HG02759 (cell line): ENCODE results near the gene NDUFS4.
"Not testable (repeated sequence)": the region's sequence is repeated elsewhere in the genome, so short reads cannot be mapped to it uniquely, and the experiment has no call there.

Source experiments
- ATAC-seq: cut with Tn5 transposase; IDR thresholded peaks from one replicate; pipeline ENCODE4 v1.9.1; 2021; ENCODE audit warnings: mild to moderate bottlenecking, moderate library complexity; ENCODE audit not compliant: unreplicated experiment

Gene NDUFS4

DNA sequence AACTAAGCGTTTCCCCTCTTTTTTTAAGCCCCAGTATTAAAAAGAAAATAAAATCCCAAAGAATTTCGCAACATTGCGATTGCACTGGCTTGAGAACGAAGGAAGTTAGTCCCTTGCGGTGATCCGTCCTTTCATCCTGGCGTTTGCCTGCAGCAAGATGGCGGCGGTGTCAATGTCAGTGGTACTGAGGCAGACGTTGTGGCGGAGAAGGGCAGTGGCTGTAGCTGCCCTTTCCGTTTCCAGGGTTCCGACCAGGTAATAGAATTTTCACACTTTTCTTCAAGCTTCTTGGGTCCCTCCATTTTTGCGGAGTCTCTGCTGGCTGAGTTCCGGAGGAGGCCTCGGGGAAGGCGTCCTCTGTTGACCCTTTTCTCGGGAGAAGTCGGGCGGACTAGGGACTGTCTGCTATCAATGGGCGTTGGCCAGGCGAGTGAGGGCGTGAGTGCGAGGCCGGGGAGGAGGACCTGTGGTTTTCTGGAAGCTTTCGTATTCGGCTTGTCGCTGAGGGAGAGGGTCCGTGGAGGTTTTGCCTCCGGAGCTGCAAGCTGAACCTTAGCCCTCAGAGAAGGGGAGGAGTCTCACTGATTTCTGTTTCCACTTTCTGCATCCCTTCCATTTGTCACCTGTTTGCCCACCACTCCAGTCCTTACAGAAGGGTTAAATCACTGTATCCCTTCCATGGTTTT, at the start of gene NDUFS4:
Gene NDUFS4 (plus strand): TSS at position 134 of the 686 bp plus-strand sequence. CDS start 24 bp downstream, at position 158.
- ATAC-seq = peak; percentile 94

DNA sequence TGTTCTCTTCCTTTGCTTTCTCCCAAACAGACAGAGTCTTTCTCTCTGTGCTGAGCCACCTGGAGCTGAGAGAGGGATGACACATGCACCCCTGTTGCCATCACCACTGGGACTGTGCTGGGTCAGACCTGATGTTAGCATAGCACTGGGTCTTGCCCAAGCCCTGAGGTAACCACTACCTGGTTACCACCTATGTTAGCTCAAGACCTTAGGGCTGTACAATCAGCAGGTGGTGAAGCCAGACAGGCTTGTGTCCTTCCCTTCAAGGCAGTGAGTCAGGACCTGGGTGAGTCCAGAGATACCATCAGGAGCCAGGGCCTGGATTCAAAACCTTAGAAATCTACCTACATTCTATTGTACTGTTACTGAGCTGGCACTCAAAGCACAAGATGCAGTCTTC, 47.9 kb upstream of the NDUFS4 start:
- ATAC-seq = no peak

DNA sequence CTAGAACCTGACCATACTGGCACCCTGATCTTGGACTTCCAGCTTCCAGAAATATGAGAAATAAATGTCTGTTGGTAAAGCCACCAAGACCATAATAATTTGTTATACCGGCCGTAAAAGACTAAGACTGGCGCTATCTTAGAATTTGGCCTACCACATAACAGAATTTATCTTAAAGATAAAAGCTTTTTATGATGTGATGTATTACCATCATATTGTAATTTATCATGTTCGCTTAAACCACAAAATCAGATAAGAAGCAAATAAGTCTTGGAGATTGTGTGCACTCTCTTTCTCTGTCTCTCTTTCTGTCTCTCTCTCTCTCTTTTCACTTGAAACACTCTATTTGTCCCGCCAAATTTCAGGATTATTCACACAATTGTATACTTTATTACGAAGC, 44.5 kb upstream of the NDUFS4 start:
- no peak for ATAC-seq

GRCh38 chr5:53520813-53521212, 39.6 kb upstream of the NDUFS4 start:
- ATAC-seq = no peak

- ATAC-seq = no peak
Measured at GRCh38 chr5:53537711-53538110, 22.7 kb upstream of the NDUFS4 start.

GRCh38 chr5:53540739-53541138, 19.7 kb upstream of the NDUFS4 start:
- ATAC-seq = not testable (repeated sequence)

DNA sequence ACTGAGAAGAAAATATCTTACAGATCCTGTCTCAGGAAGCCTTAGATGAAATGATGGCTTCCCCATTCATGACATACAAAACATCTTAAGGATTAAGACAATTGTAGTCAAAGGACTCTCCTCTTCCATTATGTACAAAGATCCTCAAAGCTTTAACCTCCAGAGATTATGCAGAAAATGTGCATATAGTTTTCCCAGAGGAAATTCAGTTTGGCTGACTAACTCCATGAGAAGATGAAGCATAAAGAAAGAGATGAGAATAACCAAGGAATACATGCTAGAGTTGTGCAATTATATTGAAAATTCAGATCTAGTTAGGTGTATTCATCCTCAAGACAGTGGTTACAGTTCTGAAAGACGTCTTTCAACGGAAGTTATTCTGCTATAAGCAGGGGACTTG, 18.6 kb upstream of the NDUFS4 start:
- ATAC-seq = no peak

DNA sequence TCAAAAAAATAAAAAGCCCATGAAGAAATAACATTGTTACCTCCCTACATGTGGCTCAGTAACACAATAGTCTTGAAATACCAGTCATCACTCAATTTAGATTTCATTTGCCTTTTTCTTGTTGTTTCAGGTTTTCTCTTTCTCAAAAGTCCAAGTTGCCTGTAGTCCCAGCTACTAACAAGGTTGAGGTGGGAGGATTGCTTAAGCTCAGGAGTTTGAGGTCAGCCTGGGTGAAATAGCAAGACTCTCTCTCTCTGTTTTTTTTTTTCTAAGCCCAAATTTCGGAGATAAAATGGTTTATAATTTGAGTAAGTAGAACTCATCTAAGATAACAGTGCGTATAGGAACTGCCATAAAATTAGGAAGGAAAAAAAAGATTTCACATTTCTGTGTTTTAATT, 17.5 kb upstream of the NDUFS4 start:
- no peak for ATAC-seq

- ATAC-seq = no peak
Measured at GRCh38 chr5:53543401-53543800, 17.0 kb upstream of the NDUFS4 start.

DNA sequence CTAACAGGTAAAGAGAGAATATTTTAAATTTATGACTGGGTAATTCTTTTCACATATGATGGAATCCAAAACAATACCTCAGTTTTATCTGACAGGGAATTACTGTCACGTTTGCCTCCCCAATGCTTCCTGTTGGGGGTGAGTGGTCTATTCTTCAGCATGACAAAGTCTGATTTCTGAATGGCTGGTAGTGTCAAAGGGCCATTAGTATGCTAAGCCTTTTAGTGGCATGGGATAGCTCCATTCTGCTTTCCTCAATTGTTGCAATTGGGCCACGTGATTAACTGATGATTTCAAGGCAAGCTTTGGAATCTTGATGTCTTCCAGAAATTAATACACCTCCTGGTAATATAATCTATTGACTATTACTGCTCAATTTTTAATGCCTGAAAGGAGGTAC, 14.7 kb upstream of the NDUFS4 start:
- ATAC-seq = no peak

GRCh38 chr5:53547226-53547625, 13.2 kb upstream of the NDUFS4 start:
- no peak for ATAC-seq

GRCh38 chr5:53548501-53548900, 11.9 kb upstream of the NDUFS4 start:
- not testable (repeated sequence) for ATAC-seq

- ATAC-seq = no peak
Measured at GRCh38 chr5:53549792-53550191, 10.6 kb upstream of the NDUFS4 start.

DNA sequence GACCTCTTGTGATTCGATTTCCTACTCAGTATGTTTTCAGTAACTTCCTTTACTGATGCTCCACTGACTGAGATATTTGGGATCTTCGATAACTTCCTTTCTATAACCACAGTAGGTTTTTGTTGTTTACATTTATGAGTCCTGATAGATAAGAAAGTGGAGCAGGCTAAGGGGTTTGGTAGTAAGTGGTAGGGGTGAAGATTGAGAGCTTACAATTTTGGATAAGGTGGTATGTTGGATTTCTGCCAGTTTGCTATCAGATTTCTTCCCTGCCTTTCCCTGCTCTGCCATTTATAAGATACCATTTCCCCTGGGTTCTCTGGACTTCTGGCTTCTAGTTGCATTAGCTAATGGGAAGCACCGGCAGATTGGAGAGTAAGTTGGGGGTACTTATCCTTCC, 7.9 kb upstream of the NDUFS4 start:
- no peak for ATAC-seq

DNA sequence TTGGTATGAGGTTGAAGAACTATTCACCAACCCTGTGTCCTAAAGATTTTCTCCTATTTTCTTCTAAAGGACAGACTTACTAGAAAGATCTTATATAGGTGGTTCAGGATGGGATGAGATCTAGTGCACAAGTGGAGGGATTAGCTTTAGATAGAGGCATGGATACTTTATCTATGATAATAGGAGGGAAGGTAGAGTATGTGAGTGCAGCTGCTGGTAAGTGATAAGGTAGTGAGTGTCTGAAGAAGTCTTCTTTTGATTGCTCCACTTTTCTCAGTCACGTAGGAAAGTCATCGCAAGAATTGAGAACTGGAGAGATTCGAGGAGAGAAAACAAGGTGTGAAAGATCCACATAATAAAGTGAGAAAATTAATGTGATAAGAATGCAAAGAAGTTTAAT, 6.0 kb upstream of the NDUFS4 start:
- no peak for ATAC-seq

DNA sequence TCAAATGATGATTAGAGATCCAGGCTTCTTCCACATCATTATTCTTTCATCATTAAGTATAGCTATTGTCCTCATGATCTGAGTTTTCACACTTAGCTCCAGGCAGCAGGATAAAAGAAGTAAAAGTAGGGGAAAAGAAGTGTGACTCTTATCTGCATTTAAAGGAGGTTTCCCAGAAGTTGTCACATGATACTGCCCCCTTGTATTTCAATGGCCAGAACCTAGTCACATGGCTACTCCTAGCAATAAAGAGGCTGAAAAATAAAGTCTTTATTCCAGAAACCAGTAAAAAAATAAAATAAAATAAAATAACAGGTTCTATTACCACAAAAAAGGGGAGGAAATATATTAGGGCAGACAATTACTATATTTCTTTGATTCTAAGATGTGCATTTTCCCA, 5.3 kb upstream of the NDUFS4 start:
- no peak for ATAC-seq

DNA sequence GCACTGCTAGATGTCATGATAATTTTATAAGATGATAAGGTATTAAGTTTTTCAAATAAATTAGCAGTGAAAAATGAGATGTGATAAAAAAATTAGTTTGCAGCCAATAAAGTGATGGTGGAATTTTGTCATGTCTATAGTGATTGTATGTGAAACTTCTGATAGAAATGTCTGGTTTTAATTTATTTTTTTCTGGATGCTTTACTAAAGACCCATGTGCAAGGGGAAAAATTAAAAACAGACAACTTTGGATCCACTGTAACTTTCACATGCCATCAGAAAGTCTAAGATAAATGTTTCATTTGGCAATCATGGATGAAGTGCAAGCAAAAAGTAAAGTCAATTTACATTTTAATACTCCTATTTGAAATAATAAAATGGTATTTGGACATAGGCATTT, 4.4 kb upstream of the NDUFS4 start:
- no peak for ATAC-seq

DNA sequence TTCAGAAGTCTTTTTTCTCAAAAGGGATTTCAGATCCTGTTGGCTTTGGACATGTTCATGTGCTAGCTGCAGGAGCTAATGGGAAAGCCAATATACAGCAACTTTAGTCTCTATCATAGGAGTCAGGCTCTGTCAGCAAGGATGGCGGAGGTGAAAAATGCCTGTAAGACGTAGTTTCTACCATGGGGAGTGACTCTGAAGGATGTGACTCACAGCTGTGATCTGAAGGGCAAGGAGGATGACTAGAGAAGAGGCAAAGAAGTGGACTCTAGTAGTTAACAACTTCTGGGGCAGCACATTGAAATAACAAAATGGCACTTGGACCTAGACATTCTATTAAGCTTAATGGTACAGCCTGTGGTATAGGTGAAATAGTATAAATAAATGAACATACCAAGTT, 3.1 kb upstream of the NDUFS4 start:
- no peak for ATAC-seq

GRCh38 chr5:53558966-53559365, 1.5 kb upstream of the NDUFS4 start:
- no peak for ATAC-seq

GRCh38 chr5:53560028-53560427, 411 bp upstream of the NDUFS4 start:
- ATAC-seq = peak; percentile 16

GRCh38 chr5:53568401-53568800, 8.0 kb downstream of the NDUFS4 start:
- no peak for ATAC-seq

DNA sequence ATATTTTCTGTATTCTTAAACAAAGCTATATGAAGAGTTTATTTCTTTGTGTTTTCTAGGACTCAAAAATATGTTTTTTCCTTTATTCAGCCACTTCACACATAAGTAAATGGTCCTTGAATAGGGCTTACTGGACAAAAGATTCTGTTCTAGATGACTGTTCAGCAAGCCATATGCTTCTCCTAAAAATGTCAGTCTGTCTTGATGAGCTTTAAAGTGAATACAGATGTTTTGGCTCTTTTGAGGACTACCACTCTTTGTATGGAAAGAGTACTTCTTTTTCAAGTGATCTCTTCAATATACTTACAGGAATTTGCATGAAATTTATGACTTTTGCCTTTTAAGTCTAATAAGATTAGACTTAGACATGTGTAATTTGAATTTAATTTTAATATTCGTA, 8.4 kb downstream of the NDUFS4 start:
- no peak for ATAC-seq

DNA sequence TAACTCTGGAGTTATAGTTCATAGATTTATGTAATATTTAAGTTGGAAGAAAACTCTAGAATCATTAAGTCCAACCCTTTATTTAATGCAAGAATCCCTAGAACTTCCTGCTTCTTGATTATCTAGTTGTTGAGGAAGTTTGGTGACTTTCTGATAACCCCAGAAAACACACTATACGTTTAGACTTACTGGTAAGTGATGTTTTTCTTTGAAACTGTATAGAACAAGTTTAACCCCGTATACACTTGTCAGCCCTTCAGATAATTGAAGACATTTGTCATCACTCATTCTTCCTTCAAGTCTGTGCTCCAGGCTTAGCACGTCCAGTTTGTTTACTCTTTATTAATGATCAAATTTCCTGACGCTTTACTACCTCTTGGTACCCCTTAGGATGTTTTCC, 9.0 kb downstream of the NDUFS4 start:
- no peak for ATAC-seq
